PC-9 (cell line): ENCODE data around the gene PITPNC1. TPM values are rescaled to one million over a fixed set of nuclear protein-coding genes. Genes with fewer than 3 reads are reported as not detected.

Experiments
- BruUV-seq: library from RNA; stranded (reverse); fragments of 400-500 nt; replicated peaks from 2 replicates; lab custom pipeline; 2021; lab: Mats Ljungman, UMichigan
- CTCF ChIA-PET: fragments of 300-600 bp; sonication (Branson Sonifier 250); formaldehyde crosslinking; loops from one replicate; lab custom pipeline; 2022; ENCODE audit warnings: antibody characterized with exemption; lab: Charles Lee
- POLR2A ChIA-PET: fragments of 300-600 bp; sonication (Branson Sonifier 250); formaldehyde crosslinking; loops from one replicate; lab custom pipeline; 2022; ENCODE audit warnings: antibody characterized with exemption; ENCODE audit not compliant: unreplicated experiment; lab: Charles Lee
- DNase-seq, 2 experiments: peaks; one replicate each; pipeline versions ENCODE4 v3.0.0 to v3.0.0-alpha.2; 2015 to 2022; ENCODE audit warnings: mixed read lengths in 1 of 2
- H2AFZ ChIP-seq: fragments of 200-600 bp; sonication (generic); 2 replicates; pipeline ENCODE4 v1.8.1; 2017; ENCODE audit warnings: antibody characterized with exemption
- H3F3A ChIP-seq: fragments of 200-600 bp; sonication (generic); 2 replicates; pipeline ENCODE4 v1.8.1; 2017; ENCODE audit warnings: antibody characterized with exemption, mild to moderate bottlenecking, low read depth; ENCODE audit not compliant: insufficient read depth
- H3K27ac ChIP-seq: fragments of 200-600 bp; sonication (generic); 2 replicates; pipeline ENCODE4 v1.6.1; 2016; ENCODE audit warnings: mixed run types
- H3K27me3 ChIP-seq: fragments of 200-600 bp; sonication (generic); 2 replicates; pipeline ENCODE4 v1.6.1; 2016; ENCODE audit warnings: low read depth, mixed run types; ENCODE audit not compliant: insufficient read depth
- H3K36me3 ChIP-seq: fragments of 200-600 bp; sonication (generic); 2 replicates; pipeline ENCODE4 v1.6.1; 2016; ENCODE audit warnings: low read depth, mixed run types
- H3K4me1 ChIP-seq: fragments of 200-600 bp; sonication (generic); replicated peaks from 2 replicates; pipeline ENCODE4 v1.6.1; 2016; ENCODE audit warnings: mixed run types; ENCODE audit not compliant: insufficient read depth
- H3K4me2 ChIP-seq: fragments of 200-600 bp; sonication (generic); 2 replicates; pipeline ENCODE4 v1.6.1; 2017; ENCODE audit warnings: mixed run types
- H3K4me3 ChIP-seq: fragments of 200-600 bp; sonication (generic); 2 replicates; pipeline ENCODE4 v1.6.1; 2016; ENCODE audit warnings: mixed run types
- H3K79me2 ChIP-seq: fragments of 200-600 bp; sonication (generic); 2 replicates; pipeline ENCODE4 v1.6.1; 2017; ENCODE audit warnings: low read depth, mixed run types
- H3K9me2 ChIP-seq: fragments of 200-600 bp; sonication (generic); 2 replicates; pipeline ENCODE4 v1.8.1; 2017; ENCODE audit warnings: mild to moderate bottlenecking; ENCODE audit not compliant: insufficient read depth
- H3K9me3 ChIP-seq: fragments of 200-600 bp; sonication (generic); 2 replicates; pipeline ENCODE4 v1.8.1; 2016; ENCODE audit warnings: low read depth; ENCODE audit not compliant: insufficient read depth
- H4K20me1 ChIP-seq: fragments of 200-600 bp; sonication (generic); 2 replicates; pipeline ENCODE4 v1.8.1; 2017; ENCODE audit not compliant: insufficient read depth
- EZH2 ChIP-seq: fragments of 200-600 bp; sonication (generic); IDR thresholded peaks from 2 replicates; pipeline ENCODE4 v1.8.0; 2017; ENCODE audit warnings: antibody characterized with exemption, low read depth
- intact Hi-C: fragments of 100-400 bp; cut with micrococcal nuclease; formaldehyde crosslinking; loops from one replicate; pipeline ENCODE4 v1.10.0; 2022; ENCODE audit not compliant: unreplicated experiment
- total RNA-seq: library from RNA; stranded (reverse); gene quantifications from 2 replicates; pipeline ENCODE4 v1.2.3, GENCODE V29; 2021
- TF ChIP-seq, protein P1 (sequence below): fragments of 200-600 bp; sonication (generic); conservative IDR thresholded peaks from 2 replicates; pipeline ENCODE4 v1.6.1; 2017; ENCODE audit warnings: mixed run types, antibody characterized with exemption, mild to moderate bottlenecking, moderate library complexity

The PITPNC1 gene
- total RNA-seq, 1 experiment from 2014 or later: 6.0 TPM

DNA sequence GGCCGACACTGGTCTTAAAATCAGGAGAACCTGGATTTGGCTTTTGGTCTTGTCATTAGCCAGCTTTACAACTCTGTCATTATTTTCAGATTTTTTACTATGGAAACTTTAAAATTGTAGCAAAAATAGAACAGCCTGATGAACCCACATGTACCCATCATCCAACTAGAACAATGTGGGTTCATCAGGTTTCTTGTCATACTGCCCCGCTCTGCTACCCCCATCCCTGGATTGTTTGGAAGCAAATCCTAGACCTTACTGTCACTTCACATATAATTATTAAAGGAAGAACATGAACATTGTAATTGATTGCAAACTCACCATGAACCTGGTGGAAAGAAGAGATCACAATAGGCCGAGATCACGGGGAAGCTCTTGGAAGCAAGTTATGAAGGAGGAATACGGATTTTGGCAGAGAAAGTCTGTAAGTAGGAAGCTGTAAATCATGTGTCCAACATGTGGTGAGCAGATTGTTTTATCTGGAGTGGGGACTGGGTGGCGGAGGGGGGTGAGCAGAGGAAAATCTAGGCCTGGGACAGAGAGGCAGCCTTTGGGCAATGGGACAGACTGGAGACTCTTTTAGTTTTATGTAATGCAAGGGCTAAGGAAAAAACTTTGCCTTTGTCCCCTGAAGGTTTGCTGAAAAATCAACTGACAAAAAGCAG, 67.0 kb downstream of the PITPNC1 start:
- Histone ChIP-seq H3K4me1 (no peaks in the 10 kb centered on the region), H3K9me3 (no peaks in the 10 kb centered on the region), H3K4me3 (no peak overlapping the region), H3F3A (no peaks in the 10 kb centered on the region), H3K36me3 (no peaks in the 10 kb centered on the region), H3K4me2 (no peak overlapping the region), H3K79me2 (no peaks in the 10 kb centered on the region), H3K9me2 (no peaks in the 10 kb centered on the region), H4K20me1 (no peaks in the 10 kb centered on the region), H3K27ac (no peak overlapping the region), H2AFZ (no peak overlapping the region), H3K27me3 (no peaks in the 10 kb centered on the region)
- TF ChIP-seq EZH2: no peak
- TF ChIP-seq, protein P1, sequence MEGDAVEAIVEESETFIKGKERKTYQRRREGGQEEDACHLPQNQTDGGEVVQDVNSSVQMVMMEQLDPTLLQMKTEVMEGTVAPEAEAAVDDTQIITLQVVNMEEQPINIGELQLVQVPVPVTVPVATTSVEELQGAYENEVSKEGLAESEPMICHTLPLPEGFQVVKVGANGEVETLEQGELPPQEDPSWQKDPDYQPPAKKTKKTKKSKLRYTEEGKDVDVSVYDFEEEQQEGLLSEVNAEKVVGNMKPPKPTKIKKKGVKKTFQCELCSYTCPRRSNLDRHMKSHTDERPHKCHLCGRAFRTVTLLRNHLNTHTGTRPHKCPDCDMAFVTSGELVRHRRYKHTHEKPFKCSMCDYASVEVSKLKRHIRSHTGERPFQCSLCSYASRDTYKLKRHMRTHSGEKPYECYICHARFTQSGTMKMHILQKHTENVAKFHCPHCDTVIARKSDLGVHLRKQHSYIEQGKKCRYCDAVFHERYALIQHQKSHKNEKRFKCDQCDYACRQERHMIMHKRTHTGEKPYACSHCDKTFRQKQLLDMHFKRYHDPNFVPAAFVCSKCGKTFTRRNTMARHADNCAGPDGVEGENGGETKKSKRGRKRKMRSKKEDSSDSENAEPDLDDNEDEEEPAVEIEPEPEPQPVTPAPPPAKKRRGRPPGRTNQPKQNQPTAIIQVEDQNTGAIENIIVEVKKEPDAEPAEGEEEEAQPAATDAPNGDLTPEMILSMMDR: no peak
- intact Hi-C loops: no loop called here
- POLR2A ChIA-PET: no interaction called here
- CTCF ChIA-PET: no interaction called here
- DNase-seq: no peak
- no TSS peak for BruUV-seq

DNA sequence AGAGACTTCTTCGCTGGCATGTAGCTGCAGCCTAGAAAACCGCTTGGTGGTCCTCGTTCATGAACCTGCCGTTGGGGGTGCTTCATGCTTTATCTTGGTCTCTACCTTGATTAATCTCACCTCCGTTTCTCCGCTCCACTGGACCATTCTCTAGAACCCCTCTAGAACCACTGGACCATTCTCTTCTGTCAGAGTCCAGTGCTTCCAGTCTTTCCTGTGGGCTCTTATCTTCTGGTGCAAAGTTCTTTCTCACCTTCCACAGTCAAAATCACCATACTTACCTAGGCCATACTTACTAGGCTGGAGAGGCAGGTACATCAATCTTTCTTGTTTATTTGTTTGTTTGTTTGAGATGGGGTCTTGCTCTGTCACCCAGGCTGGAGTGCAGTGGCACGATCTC, 71.4 kb downstream of the PITPNC1 start:
- Histone ChIP-seq H3K27ac (no peak overlapping the region), H3K27me3 (no peaks in the 10 kb centered on the region), H2AFZ (no peak overlapping the region), H3K9me2 (no peaks in the 10 kb centered on the region), H3K4me3 (no peak overlapping the region), H3K4me2 (no peak overlapping the region), H3K79me2 (no peaks in the 10 kb centered on the region), H3K4me1 (no peaks in the 10 kb centered on the region), H4K20me1 (no peaks in the 10 kb centered on the region), H3K9me3 (no peaks in the 10 kb centered on the region), H3K36me3 (no peaks in the 10 kb centered on the region), H3F3A (no peaks in the 10 kb centered on the region)
- CTCF ChIA-PET: no interaction called here
- TF ChIP-seq EZH2: no peak
- TF ChIP-seq, protein P1: no peak
- POLR2A ChIA-PET: no interaction called here
- DNase-seq: no peak
- intact Hi-C loops: no loop called here
- no TSS peak for BruUV-seq

DNA sequence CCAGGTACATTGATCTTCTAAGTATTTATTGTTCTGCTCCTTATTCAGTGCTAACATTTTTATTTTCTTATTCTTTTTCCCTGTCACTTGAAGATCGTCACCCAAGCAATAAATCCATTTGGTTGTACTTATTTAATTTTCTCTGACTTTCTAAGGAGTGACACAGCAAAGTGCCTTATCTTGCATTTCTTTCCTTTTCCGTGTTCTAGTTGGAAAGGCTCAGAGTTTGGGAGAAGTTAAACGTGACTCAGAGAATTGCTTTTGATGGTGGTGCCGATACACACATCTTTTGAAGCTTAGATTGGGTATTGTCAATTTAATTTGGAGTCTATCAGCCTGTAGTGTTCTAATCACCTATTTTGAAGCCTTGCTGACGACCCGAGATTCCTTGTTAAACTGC, 72.0 kb downstream of the PITPNC1 start:
- no peaks in the 10 kb centered on the region for H4K20me1 ChIP-seq
- H3K4me3 ChIP-seq: no peak overlapping the region
- H3K27ac ChIP-seq: no peak overlapping the region
- ChIA-PET POLR2A (no interaction called here), CTCF (no interaction called here)
- no peaks in the 10 kb centered on the region for H3K4me1 ChIP-seq
- no peaks in the 10 kb centered on the region for H3K36me3 ChIP-seq
- BruUV-seq: no TSS peak
- no peak overlapping the region for H3K4me2 ChIP-seq
- no peaks in the 10 kb centered on the region for H3K79me2 ChIP-seq
- no peak for DNase-seq
- no peaks in the 10 kb centered on the region for H3F3A ChIP-seq
- no peaks in the 10 kb centered on the region for H3K27me3 ChIP-seq
- no peaks in the 10 kb centered on the region for H3K9me2 ChIP-seq
- intact Hi-C loops: no loop called here
- H3K9me3 ChIP-seq: no peaks in the 10 kb centered on the region
- H2AFZ ChIP-seq: no peak overlapping the region
- TF ChIP-seq, protein P1: no peak
- no peak for TF ChIP-seq EZH2
